Naive B cell (primary cell): ENCODE measurements around the gene AIFM1. TPM values are rescaled to one million over a fixed set of nuclear protein-coding genes. Genes with fewer than 3 reads are reported as not detected.
"Not testable (repeated sequence)": the region's sequence is repeated elsewhere in the genome, so short reads cannot be mapped to it uniquely, and the experiment has no call there.

ENCODE experiments used
- ATAC-seq, 2 donors: fragments of 150-1000 bp; cut with Tn5 transposase; 2 replicates each; pipeline ENCODE4 v1.10.0; 2021; ENCODE audit warnings: low read depth in 2 of 2, mild to moderate bottlenecking in 2 of 2, moderate library complexity in 2 of 2
- DNase-seq: peaks from one replicate; pipeline ENCODE4 v3.0.0; 2022
- H3K27ac Mint-ChIP-seq, 6 donors: one replicate each; pipeline ENCODE4 v1.8.0; 2020 to 2022; ENCODE audit warnings: mild to moderate bottlenecking in 6 of 6, mixed read lengths in 6 of 6, moderate library complexity in 5 of 6, inconsistent platforms in 2 of 6
- H3K27me3 Mint-ChIP-seq, 3 donors: one replicate each; pipeline ENCODE4 v1.8.0; 2021 to 2022; ENCODE audit warnings: mixed read lengths in 3 of 3, mild to moderate bottlenecking in 1 of 3
- H3K36me3 Mint-ChIP-seq, 2 donors: one replicate each; pipeline ENCODE4 v1.8.0; 2020 to 2022; ENCODE audit warnings: mixed read lengths in 2 of 2, inconsistent platforms in 1 of 2, mild to moderate bottlenecking in 1 of 2
- H3K4me1 Mint-ChIP-seq, 3 donors: one replicate each; pipeline ENCODE4 v1.8.0; 2020 to 2022; ENCODE audit warnings: mixed read lengths in 3 of 3, inconsistent platforms in 1 of 3, mild to moderate bottlenecking in 1 of 3, moderate library complexity in 1 of 3
- H3K4me3 Mint-ChIP-seq, 8 donors: one replicate each; pipeline ENCODE4 v1.8.0; 2020 to 2022; ENCODE audit warnings: mild to moderate bottlenecking in 8 of 8, mixed read lengths in 8 of 8, moderate library complexity in 8 of 8, inconsistent platforms in 2 of 8
- H3K9me3 Mint-ChIP-seq, 7 donors: one replicate each; pipeline ENCODE4 v1.8.0; 2020 to 2022; ENCODE audit warnings: mixed read lengths in 7 of 7, mild to moderate bottlenecking in 5 of 7, inconsistent platforms in 2 of 7, moderate library complexity in 1 of 7
- polyA plus RNA-seq, 6 donors: library from polyadenylated mRNA; unstranded; fragments of 300-500 nt; fragmentation: Illumina TruSeq; gene quantifications; one replicate each; pipeline ENCODE4 v1.2.3, GENCODE V29; 2021; ENCODE audit warnings: low read depth in 6 of 6

The AIFM1 gene
- polyA plus RNA-seq, 6 donors from 2014 or later = 13.6 to 24.2 (median 20.3) TPM

DNA sequence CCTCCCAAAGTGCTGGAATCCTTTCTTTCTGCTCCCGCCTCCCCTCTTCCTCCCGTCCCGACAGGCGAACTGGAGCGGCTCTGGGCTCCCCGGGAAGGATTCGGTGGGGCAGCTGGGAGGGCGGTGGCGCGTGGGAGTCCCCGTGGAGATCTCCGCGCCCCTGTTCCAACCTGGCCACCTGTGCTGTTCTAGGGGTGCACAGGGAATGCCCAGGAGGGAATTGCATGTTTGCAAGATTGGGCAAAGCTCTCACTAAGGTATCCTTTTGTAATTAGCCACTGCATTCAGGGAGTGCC, 44.2 kb downstream of the AIFM1 start:
- DNase-seq (no peak), ATAC-seq (no peak)
- H3K9me3 Mint-ChIP-seq = peaks cover 0 to 2% (median 0%) of the 10 kb centered on the region in 7 donors
- peaks cover 0 to 8% (median 0%) of the 10 kb centered on the region in 3 donors for H3K27me3 Mint-ChIP-seq
- H3K27ac Mint-ChIP-seq = no peak overlapping the region
- no peaks in the 10 kb centered on the region for H3K36me3 Mint-ChIP-seq
- peak overlapping the region in 5 of 8 donors; percentile 68 to 89 (median 73) for H3K4me3 Mint-ChIP-seq
- H3K4me1 Mint-ChIP-seq = peaks cover 0 to 8% (median 6%) of the 10 kb centered on the region in 3 donors

DNA sequence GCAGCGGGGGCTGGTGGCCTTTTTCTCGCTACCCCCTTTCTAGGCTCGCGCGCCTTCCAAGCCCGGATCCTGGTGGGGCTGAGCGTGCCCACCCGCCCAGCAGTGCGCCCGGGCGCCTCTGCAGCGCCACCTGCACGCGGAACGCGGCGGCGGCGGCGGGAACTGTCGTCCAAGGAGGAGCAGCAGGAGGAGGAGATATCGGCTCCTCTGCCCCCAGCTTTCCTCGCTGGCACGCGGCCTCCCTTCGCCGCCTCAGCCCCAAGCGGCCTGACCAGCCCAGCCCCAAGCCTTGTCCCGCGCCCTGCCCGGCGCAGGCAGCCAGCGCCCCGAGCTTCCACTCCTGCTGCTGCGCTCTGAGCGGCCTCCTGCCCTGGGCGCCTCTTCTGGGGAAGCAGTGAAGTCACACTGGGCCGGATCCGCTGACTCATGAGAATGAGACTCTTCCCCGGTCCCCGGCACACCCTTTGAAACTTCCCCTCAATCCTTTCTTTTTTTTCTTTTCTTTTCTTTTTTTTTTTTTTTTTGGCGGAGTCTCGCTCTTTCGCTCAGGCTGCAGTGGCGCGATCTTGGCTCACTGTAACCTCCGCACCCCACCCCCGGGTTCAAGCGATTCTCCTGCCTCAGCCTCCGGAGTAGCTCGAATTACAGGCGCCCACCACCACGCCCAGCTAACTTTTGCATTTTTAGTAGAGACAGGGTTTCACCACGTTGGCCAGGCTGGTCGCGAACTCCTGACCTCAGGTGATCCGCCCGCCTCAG, 44.7 kb downstream of the AIFM1 start:
- Mint-ChIP-seq H3K4me3 (peak overlapping the region; percentile 68 to 89 (median 82)), H3K9me3 (peaks cover 0 to 2% (median 0%) of the 10 kb centered on the region in 7 donors), H3K27ac (no peak overlapping the region), H3K36me3 (no peaks in the 10 kb centered on the region), H3K27me3 (peaks cover 0 to 8% (median 0%) of the 10 kb centered on the region in 3 donors), H3K4me1 (peaks cover 0 to 8% (median 6%) of the 10 kb centered on the region in 3 donors)
- ATAC-seq (peak; percentile 85 to 90), DNase-seq (peak; percentile 67)

DNA sequence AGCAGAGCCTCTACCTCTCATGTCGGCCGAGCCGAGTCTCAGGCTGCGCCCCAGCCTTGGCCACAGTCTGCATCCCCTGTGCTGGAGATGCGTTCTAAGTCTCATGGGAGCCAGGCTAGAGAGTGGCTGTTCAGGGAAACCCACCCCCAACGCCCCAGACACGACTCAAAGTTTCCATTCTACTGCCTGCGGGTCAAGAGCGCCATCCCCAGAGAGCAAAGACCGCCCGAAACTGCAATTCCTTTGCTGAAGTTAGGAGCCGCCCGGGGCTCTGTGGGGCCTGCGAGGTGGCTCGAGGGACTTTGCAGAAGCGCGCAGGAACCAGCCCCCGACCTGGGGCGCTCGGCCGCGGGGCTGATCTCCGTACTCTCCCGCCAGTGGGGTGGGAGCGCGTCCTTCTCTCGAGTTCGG, 45.3 kb downstream of the AIFM1 start:
- H3K27me3 Mint-ChIP-seq = peaks cover 0 to 8% (median 0%) of the 10 kb centered on the region in 3 donors
- peak overlapping the region; percentile 68 to 89 (median 82) for H3K4me3 Mint-ChIP-seq
- peak overlapping the region in 1 of 6 donors; percentile 48 for H3K27ac Mint-ChIP-seq
- peaks cover 0 to 2% (median 0%) of the 10 kb centered on the region in 7 donors for H3K9me3 Mint-ChIP-seq
- DNase-seq (no peak), ATAC-seq (peak; percentile 53 to 59)
- H3K36me3 Mint-ChIP-seq = no peaks in the 10 kb centered on the region
- peaks cover 0 to 8% (median 6%) of the 10 kb centered on the region in 3 donors for H3K4me1 Mint-ChIP-seq

DNA sequence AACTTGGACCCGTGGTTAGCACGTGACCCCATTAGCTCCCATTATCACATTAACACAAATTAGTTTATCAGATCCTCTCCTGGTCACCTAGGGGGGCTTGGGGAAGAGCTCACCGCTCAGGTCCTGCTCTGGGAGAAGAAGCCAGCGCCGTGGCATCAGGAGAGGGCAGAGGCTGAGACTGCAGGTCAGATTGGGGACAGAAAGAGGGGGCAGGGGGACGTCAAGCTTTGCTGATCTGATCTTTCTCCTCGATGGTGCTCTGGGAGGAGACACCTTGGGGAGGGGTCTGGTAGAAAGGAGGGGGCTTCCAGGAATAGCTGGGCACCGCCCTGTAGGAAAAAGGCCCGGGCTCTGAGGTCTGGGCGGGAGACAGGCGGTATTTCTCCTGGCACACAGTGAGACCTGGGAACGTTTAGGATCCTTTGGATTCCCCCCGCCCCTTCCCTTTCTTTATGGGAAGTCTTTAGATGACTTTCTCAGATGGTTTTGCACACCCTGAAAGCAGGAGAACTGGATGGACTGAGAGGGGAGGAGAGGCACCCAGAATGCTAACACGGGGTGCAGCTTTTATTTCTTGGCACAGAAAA, 46.2 kb downstream of the AIFM1 start:
- Mint-ChIP-seq H3K27ac (no peak overlapping the region), H3K27me3 (peaks cover 0 to 8% (median 0%) of the 10 kb centered on the region in 3 donors), H3K4me3 (peak overlapping the region in 3 of 8 donors; percentile 14 to 39 (median 30)), H3K9me3 (peaks cover 0 to 2% (median 0%) of the 10 kb centered on the region in 7 donors), H3K36me3 (no peaks in the 10 kb centered on the region), H3K4me1 (peaks cover 0 to 8% (median 6%) of the 10 kb centered on the region in 3 donors)
- no peak for DNase-seq
- ATAC-seq = no peak

DNA sequence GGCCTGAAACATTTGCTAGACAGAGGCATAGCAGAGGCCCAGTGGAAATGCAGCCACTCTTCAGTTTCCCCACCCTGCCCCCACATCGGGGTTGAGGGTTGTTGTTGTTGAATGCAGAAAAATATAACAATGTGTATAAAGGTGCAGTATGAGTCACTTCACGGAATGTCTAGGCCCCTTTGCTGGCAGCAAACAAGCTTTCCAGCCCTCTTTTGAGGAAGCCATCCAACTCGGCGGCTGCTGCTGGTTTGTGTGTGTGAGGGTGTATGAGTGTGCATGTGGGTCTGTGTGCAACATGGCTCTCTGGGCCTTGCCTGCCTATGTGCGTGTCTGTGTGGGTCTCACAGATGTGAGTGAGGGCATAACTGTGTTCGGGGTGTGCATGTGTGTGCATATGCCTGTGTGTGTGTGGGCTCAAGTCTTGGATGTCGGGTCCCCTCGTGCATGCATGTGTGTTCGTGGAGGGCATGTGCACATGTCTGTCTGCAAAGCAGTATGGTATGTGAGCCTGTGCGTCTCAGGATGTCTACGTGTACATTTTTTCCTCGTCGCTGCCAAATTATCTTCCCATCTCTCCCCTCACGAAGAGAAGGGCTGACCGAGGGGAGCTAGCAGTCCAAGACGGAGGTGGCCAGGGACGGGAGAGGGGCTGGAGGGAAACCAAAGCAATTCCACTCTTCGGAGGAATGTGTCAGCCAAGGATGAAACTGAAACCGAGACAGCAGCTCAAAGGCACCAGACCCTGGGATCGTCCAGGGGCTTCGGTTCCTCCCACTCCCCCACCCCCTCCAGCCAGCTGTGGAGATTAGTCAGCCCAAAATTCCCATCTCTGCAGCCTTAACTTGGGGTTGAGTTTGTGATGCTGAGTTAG, 47.0 kb downstream of the AIFM1 start:
- DNase-seq (no peak), ATAC-seq (no peak)
- peaks cover 0 to 8% (median 0%) of the 10 kb centered on the region in 3 donors for H3K27me3 Mint-ChIP-seq
- H3K36me3 Mint-ChIP-seq = no peaks in the 10 kb centered on the region
- H3K4me1 Mint-ChIP-seq = peaks cover 0 to 8% (median 6%) of the 10 kb centered on the region in 3 donors
- peak overlapping the region in 3 of 8 donors; percentile 11 to 77 (median 14) for H3K4me3 Mint-ChIP-seq
- H3K9me3 Mint-ChIP-seq = peaks cover 0 to 2% (median 0%) of the 10 kb centered on the region in 7 donors
- peak overlapping the region in 1 of 6 donors; percentile 72 for H3K27ac Mint-ChIP-seq

DNA sequence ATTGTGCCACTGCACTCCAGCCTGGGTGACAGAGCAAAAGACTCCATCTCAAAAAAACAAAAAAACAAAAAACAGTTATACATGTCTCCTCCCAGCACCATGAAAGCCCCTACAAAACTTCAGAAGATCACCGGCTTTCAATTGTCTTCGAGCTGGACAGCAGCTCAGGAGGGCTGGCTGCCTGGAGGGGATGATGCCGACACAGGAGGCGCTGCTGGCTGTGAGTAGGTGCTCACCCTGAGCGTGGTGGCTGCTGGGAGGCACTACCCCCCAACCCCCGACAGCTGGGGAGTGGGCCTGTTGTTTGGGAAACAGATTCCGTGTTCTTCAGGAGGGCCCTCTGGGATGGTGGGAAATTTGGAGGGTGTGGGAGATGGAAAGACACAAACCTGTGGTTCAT, 48.5 kb downstream of the AIFM1 start:
- no peak overlapping the region for H3K4me3 Mint-ChIP-seq
- H3K27me3 Mint-ChIP-seq = no peaks in the 10 kb centered on the region
- H3K9me3 Mint-ChIP-seq = no peaks in the 10 kb centered on the region
- no peaks in the 10 kb centered on the region for H3K36me3 Mint-ChIP-seq
- H3K4me1 Mint-ChIP-seq = peaks cover 0 to 8% (median 6%) of the 10 kb centered on the region in 3 donors
- DNase-seq (no peak), ATAC-seq (no peak)
- H3K27ac Mint-ChIP-seq = no peak overlapping the region

DNA sequence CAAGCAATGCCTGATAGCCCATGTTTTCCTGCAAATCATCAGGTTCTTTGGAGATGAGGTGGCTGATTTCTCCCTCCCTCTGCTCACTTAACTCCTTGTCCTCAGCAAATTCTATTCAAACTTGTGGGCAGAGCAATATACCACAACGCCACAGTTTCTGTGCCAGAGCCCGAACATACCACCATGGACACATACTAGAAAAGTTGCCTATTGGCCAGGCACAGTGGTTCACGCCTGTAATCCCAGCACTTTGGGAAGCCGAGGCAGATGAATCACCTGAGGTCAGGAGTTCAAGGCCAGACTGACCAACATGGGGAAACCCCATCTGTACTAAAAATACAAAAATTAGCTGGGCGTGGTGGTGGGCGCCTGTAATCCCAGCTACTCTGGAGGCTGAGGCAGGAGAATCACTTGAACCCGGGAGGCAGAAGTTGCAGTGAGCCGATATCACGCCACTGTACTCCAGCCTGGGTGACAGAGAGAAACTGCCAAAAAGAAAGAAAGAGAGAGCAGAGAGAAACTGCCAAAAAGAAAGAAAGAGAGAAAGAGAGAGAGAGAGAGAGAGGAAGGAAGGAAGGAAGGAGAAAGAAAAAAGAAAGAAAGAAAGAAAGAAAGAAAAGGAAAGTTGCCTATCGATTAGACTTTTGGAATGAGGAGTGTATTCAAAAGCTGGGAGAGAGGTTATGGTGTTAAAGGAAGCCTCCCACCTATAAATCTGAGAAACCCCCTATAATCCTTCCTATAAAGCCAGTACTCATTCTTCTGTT, 50.3 kb downstream of the AIFM1 start:
- peaks cover 0 to 14% (median 14%) of the 10 kb centered on the region in 3 donors for H3K4me1 Mint-ChIP-seq
- H3K27ac Mint-ChIP-seq, H3K36me3 Mint-ChIP-seq, H3K27me3 Mint-ChIP-seq, ATAC-seq, H3K9me3 Mint-ChIP-seq, DNase-seq, H3K4me3 Mint-ChIP-seq: not testable (repeated sequence)

DNA sequence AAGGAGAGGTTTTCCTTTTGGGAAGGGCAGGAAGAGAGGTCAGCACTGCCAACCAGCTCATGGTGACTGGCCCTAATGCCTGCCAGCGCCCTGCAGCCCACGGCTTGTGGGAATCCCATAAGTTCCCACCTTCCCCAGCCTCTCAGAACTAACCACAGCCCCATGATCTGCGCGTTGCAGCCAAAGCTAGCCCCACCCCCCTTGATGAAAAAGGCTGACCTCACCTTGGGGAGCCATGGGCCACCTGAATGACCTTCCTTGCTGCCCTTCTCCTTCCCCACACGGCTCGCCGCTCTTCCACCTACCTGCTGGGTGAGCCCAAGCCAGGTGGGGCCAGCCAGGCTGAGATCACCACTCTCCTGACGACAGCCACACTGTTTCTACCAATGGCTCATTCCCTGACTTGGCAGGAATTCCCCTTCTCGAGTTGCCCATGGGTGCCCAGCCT, 51.5 kb downstream of the AIFM1 start:
- Mint-ChIP-seq H3K4me3 (peak overlapping the region in 1 of 8 donors; percentile 12), H3K27me3 (no peaks in the 10 kb centered on the region), H3K27ac (peak overlapping the region in 1 of 6 donors; percentile 47), H3K9me3 (no peaks in the 10 kb centered on the region), H3K36me3 (no peaks in the 10 kb centered on the region), H3K4me1 (peaks cover 3 to 17% (median 12%) of the 10 kb centered on the region in 3 donors)
- DNase-seq (no peak), ATAC-seq (no peak)

DNA sequence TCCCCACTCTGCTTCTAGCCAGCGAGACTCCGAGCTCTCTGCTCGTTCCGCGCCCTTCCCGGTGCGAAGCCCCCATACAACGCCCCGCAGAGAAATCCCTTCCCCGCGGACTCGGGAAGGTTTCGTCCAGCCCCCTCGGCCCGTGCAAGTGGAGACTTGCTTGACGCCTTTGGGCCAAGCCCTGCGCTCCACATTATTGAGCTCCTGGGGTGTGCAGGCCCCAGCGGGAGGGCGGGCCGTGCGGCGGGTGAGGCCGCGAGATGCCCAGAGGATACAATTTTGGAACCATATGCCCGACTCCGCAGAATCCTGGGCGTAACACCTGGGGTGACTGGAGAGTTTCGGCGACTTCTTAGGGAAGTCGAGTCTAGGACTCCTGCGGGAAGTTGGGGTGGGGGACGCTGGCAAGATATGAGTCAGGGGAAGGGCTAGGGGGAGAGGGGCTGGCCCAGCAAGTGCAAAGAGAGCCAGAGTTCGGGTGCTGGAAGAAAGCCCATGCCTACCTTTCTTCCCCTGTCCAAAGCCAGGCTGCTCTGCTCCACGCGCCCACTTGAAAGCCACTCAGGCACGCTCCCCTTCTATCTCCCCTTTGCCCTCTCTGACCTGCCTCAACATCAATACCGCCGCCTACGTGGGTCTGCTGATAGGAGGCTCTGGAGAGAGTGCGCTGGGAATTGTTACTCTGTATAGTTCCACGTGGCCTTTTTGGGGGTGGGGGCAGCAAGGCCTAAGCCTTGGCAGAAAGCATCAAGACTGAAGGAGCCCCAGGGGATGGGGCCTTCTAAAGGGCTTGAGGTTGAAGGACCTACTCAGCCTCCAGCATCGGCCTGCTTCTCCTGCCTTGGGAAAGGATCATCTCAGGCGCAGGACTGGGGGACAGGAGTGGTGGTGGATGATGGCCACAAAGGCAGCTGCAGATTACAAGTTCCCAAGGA, 54.2 kb downstream of the AIFM1 start:
- ATAC-seq = no peak
- Mint-ChIP-seq H3K36me3 (no peaks in the 10 kb centered on the region), H3K9me3 (peaks cover 0 to 3% (median 0%) of the 10 kb centered on the region in 7 donors)

DNA sequence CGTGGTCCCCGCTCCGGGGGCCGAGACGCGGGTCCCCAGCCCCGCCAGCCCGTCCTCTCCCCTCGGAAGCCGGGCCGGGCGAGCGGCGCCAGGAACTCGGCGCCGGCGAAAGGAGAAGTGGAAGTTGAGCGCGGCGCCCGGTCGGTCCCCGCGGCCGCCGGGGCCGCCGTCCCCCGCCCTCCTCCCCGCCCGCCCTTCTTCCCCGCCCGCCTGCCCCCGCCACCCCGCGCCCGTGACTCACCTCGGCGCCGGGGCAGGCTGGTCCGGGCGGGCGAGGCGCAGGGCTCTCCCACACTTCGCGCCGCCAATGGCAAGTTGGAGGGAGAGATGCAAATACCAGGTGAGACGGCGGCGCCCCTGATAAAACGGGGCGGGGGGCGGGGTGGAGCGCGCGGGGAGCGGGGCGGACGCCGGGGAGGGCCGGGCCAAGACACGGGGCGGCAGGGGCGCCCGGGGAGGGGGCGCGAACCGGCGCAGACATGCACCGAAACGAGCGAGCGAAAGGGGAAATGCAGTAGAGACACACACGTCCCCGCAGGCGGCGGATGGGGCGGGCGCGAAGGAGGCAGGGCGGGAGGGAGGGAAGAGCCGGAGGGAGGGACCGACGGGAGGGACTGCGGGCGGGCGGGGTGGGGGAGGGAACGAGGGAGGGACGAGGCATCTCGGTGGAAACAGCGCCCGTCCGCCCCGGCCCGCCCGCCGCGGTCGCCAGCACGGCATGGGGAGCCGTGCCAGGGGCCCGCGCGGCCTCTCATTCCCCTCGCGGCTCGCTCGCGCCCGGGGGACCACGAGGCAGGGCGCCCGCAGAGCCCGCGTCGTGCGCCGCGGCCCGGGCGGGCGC, 55.0 kb downstream of the AIFM1 start, which contains the start of gene ELF4:
Gene ELF4, minus strand, starts transcription at position 119 of the 841 bp plus-strand sequence. CDS start 29,167 bp downstream, outside the sequence.
- Mint-ChIP-seq H3K36me3 (no peaks in the 10 kb centered on the region), H3K4me3 (peak within 1 kb of the TSS; percentile 83 to 95 (median 92)), H3K27me3 (no peaks in the 10 kb centered on the region), H3K27ac (peak within 1 kb of the TSS in 5 of 6 donors; percentile 77 to 95 (median 91)), H3K9me3 (peaks cover 0 to 3% (median 0%) of the 10 kb centered on the region in 7 donors), H3K4me1 (peaks cover 20 to 45% (median 41%) of the 10 kb centered on the region in 3 donors)
- DNase-seq (peak; percentile 48), ATAC-seq (peak; percentile 57 to 65)

More for the DNA sequence above, 54.2 kb downstream of the AIFM1 start:
- Mint-ChIP-seq H3K27me3 (no peaks in the 10 kb centered on the region), H3K4me3 (peak overlapping the region; percentile 63 to 86 (median 80)), H3K27ac (peak overlapping the region in 1 of 6 donors; percentile 84), H3K4me1 (peaks cover 13 to 36% (median 33%) of the 10 kb centered on the region in 3 donors)
- DNase-seq = no peak
